ENCODE measurements around the gene NECAB2.

Gene NECAB2

GRCh38 chr16:84014570-84015327, 46.7 kb downstream of the NECAB2 start:
- Histone ChIP-seq H3K9me3 (ENCODE audit: insufficient read depth, low read length, severe bottlenecking) (peaks cover 4% of the 10 kb centered on the region), H3K36me3 (ENCODE audit: insufficient read depth, low read length) (no peaks in the 10 kb centered on the region), H4K20me1 (ENCODE audit: insufficient read depth, low read length) (no peaks in the 10 kb centered on the region), H3K4me2 (ENCODE audit: insufficient read depth, low read length) (no peak overlapping the region), H3K27ac (ENCODE audit: low read length) (no peak overlapping the region), H3K4me1 (ENCODE audit: insufficient read depth, low read length) (no peaks in the 10 kb centered on the region), H3K9ac (ENCODE audit: low read depth, low read length) (no peak overlapping the region), H3K79me2 (ENCODE audit: insufficient read depth, low read length) (no peaks in the 10 kb centered on the region), H2AFZ (ENCODE audit: low read depth, low read length) (no peak overlapping the region), H3K4me3 (ENCODE audit: low read depth in 1 of 2, low read length in 2 of 2) (no peak overlapping the region), H3K27me3 (ENCODE audit: insufficient read depth, low read length, poor library complexity) (peaks cover 3% of the 10 kb centered on the region)
- TF ChIP-seq CTCF (IDR thresholded peaks at IDR 0.05; ENCODE audit: borderline replicate concordance, extremely low read depth, low read length, poor library complexity, severe bottlenecking) (no peak), EZH2 (IDR thresholded peaks at IDR 0.05; ENCODE audit: borderline replicate concordance, low read depth, low read length, severe bottlenecking) (no peak)
- no peak for ATAC-seq (ENCODE audit: insufficient read depth, low read depth)
- DNase-seq, result no peak

- H3K27me3 ChIP-seq (ENCODE audit: insufficient read depth, low read length, poor library complexity), result peaks cover 3% of the 10 kb centered on the region
- peaks cover 4% of the 10 kb centered on the region for H3K9me3 ChIP-seq (ENCODE audit: insufficient read depth, low read length, severe bottlenecking)
- TF ChIP-seq EZH2 (IDR thresholded peaks at IDR 0.05; ENCODE audit: borderline replicate concordance, low read depth, low read length, severe bottlenecking), result no peak
- TF ChIP-seq CTCF (IDR thresholded peaks at IDR 0.05; ENCODE audit: borderline replicate concordance, extremely low read depth, low read length, poor library complexity, severe bottlenecking), result no peak
- no peak overlapping the region for H3K9ac ChIP-seq (ENCODE audit: low read depth, low read length)
- no peak for DNase-seq
- no peak for ATAC-seq (ENCODE audit: insufficient read depth, low read depth)
- H4K20me1 ChIP-seq (ENCODE audit: insufficient read depth, low read length), result no peaks in the 10 kb centered on the region
- H3K79me2 ChIP-seq (ENCODE audit: insufficient read depth, low read length), result no peaks in the 10 kb centered on the region
- H3K36me3 ChIP-seq (ENCODE audit: insufficient read depth, low read length), result no peaks in the 10 kb centered on the region
- no peak overlapping the region for H3K4me2 ChIP-seq (ENCODE audit: insufficient read depth, low read length)
- no peaks in the 10 kb centered on the region for H3K4me1 ChIP-seq (ENCODE audit: insufficient read depth, low read length)
- H3K27ac ChIP-seq (ENCODE audit: low read length), result no peak overlapping the region
- H3K4me3 ChIP-seq (ENCODE audit: low read depth in 1 of 2, low read length in 2 of 2), result no peak overlapping the region
- no peak overlapping the region for H2AFZ ChIP-seq (ENCODE audit: low read depth, low read length)
These were observed 47.4 kb downstream of the NECAB2 start for GRCh38 chr16:84015399-84015798.

- ATAC-seq (ENCODE audit: insufficient read depth, low read depth), result no peak
- Histone ChIP-seq H3K27me3 (ENCODE audit: insufficient read depth, low read length, poor library complexity) (peaks cover 3% of the 10 kb centered on the region), H3K36me3 (ENCODE audit: insufficient read depth, low read length) (no peaks in the 10 kb centered on the region), H3K9me3 (ENCODE audit: insufficient read depth, low read length, severe bottlenecking) (peaks cover 9% of the 10 kb centered on the region), H3K4me1 (ENCODE audit: insufficient read depth, low read length) (no peaks in the 10 kb centered on the region), H3K4me2 (ENCODE audit: insufficient read depth, low read length) (no peak overlapping the region), H3K79me2 (ENCODE audit: insufficient read depth, low read length) (no peaks in the 10 kb centered on the region), H4K20me1 (ENCODE audit: insufficient read depth, low read length) (no peaks in the 10 kb centered on the region), H3K4me3 (ENCODE audit: low read depth in 1 of 2, low read length in 2 of 2) (no peak overlapping the region), H3K9ac (ENCODE audit: low read depth, low read length) (no peak overlapping the region), H2AFZ (ENCODE audit: low read depth, low read length) (no peak overlapping the region), H3K27ac (ENCODE audit: low read length) (no peak overlapping the region)
- TF ChIP-seq EZH2 (IDR thresholded peaks at IDR 0.05; ENCODE audit: borderline replicate concordance, low read depth, low read length, severe bottlenecking), result no peak
- no peak for TF ChIP-seq CTCF (IDR thresholded peaks at IDR 0.05; ENCODE audit: borderline replicate concordance, extremely low read depth, low read length, poor library complexity, severe bottlenecking)
- no peak for DNase-seq
These were observed 48.4 kb downstream of the NECAB2 start for GRCh38 chr16:84016477-84016876.
